Keratinocyte (primary cell): ENCODE results near the gene RAB1B. TPM values are rescaled to one million over a fixed set of nuclear protein-coding genes. Genes with fewer than 3 reads are reported as not detected.

Experiments
- DNase-seq: peaks from one replicate; pipeline ENCODE4 v3.0.0-alpha.2; 2011; ENCODE audit warnings: low read depth, missing footprints, low spot score
- FAIRE-seq: peaks from 2 replicates; lab custom pipeline; 2011; peaks lifted over from hg19 to GRCh38; lab: Jason Lieb, UNC
- H2AFZ ChIP-seq: 2 replicates; pipeline ENCODE4 v1.6.0; 2012; ENCODE audit warnings: low read length, control low read depth, inconsistent platforms; ENCODE audit not compliant: control insufficient read depth
- H3K27ac ChIP-seq: 2 replicates; pipeline ENCODE4 v1.5.1; 2011; ENCODE audit warnings: low read length; ENCODE audit not compliant: control insufficient read depth, insufficient read depth
- H3K27me3 ChIP-seq: 3 replicates; pipeline ENCODE4 v1.6.0; 2011; ENCODE audit warnings: low read length; ENCODE audit not compliant: control insufficient read depth, insufficient read depth; ENCODE audit errors: extremely low read depth
- H3K36me3 ChIP-seq, 2 experiments: 2 replicates in 1 of 2; 3 replicates in 1 of 2; pipeline ENCODE4 v1.5.1; 2011; ENCODE audit warnings: low read length in 2 of 2, mild to moderate bottlenecking in 1 of 2; ENCODE audit not compliant: control insufficient read depth in 2 of 2, insufficient read depth in 2 of 2; ENCODE audit errors: extremely low read depth in 1 of 2
- H3K4me1 ChIP-seq: 3 replicates; pipeline ENCODE4 v1.5.1; 2011; ENCODE audit warnings: low read length; ENCODE audit not compliant: control insufficient read depth, insufficient read depth; ENCODE audit errors: extremely low read depth
- H3K4me2 ChIP-seq: 3 replicates; pipeline ENCODE4 v1.6.0; 2011; ENCODE audit warnings: low read depth, low read length; ENCODE audit not compliant: control insufficient read depth, insufficient read depth; ENCODE audit errors: extremely low read depth
- H3K4me3 ChIP-seq, 3 experiments: fragments of 200-600 bp in 1 of 3; sonication (generic) in 1 of 3; 2 replicates in 2 of 3; 3 replicates in 1 of 3; pipeline ENCODE4 v1.5.1; 2011 to 2016; ENCODE audit warnings: low read length in 3 of 3, mild to moderate bottlenecking in 3 of 3, control low read depth in 2 of 3, inconsistent platforms in 1 of 3, low read depth in 1 of 3, mixed read lengths in 1 of 3, mixed run types in 1 of 3, moderate library complexity in 1 of 3; ENCODE audit not compliant: control insufficient read depth in 2 of 3, insufficient read depth in 2 of 3; ENCODE audit errors: extremely low read depth in 1 of 3
- H3K79me2 ChIP-seq: 2 replicates; pipeline ENCODE4 v1.6.0; 2012; ENCODE audit warnings: low read length; ENCODE audit not compliant: control insufficient read depth, insufficient read depth
- H3K9ac ChIP-seq: 3 replicates; pipeline ENCODE4 v1.6.0; 2011; ENCODE audit warnings: low read length; ENCODE audit not compliant: control insufficient read depth, insufficient read depth; ENCODE audit errors: extremely low read depth
- H3K9me1 ChIP-seq: 3 replicates; pipeline ENCODE4 v1.6.0; 2011; ENCODE audit warnings: low read length; ENCODE audit not compliant: control insufficient read depth, insufficient read depth; ENCODE audit errors: extremely low read depth
- H3K9me3 ChIP-seq: 2 replicates; pipeline ENCODE4 v1.5.1; 2012; ENCODE audit warnings: low read depth, low read length; ENCODE audit not compliant: control insufficient read depth
- H4K20me1 ChIP-seq: 3 replicates; pipeline ENCODE4 v1.6.0; 2011; ENCODE audit warnings: low read length; ENCODE audit not compliant: control insufficient read depth, insufficient read depth; ENCODE audit errors: extremely low read depth
- CTCF ChIP-seq, 3 experiments: IDR thresholded peaks in 1 of 3; conservative IDR thresholded peaks in 1 of 3; optimal IDR thresholded peaks in 1 of 3; 2 replicates in 2 of 3; 3 replicates in 1 of 3; pipeline versions ENCODE3 to v1.5.1; 2011; ENCODE audit warnings: low read length in 3 of 3, mild to moderate bottlenecking in 3 of 3, moderate library complexity in 2 of 3, control low read depth in 1 of 3, inconsistent platforms in 1 of 3; ENCODE audit not compliant: insufficient read depth in 2 of 3; ENCODE audit errors: extremely low read depth in 1 of 3
- EZH2 ChIP-seq: IDR thresholded peaks from one replicate; pipeline ENCODE4 v1.6.1; 2012; ENCODE audit warnings: inconsistent platforms, mild to moderate bottlenecking, low read length, moderate library complexity
- dilution Hi-C: fragments of 300-500 bp; cut with MboI; formaldehyde crosslinking; loops from one replicate; pipeline ENCODE4 v1.7.0; 2020; ENCODE audit warnings: low sequenced_read_pairs; ENCODE audit not compliant: extremely low pct_ligation_motif_present
- polyA plus RNA-seq, 5 experiments: library from polyadenylated mRNA; depleted of rRNA in 3 of 5; stranded (reverse) in 3 of 5; stranded (forward) in 1 of 5; unstranded in 1 of 5; fragments of >200 nt; gene quantifications; 1 replicate in 1 of 5; 2 replicates in 3 of 5; 3 replicates in 1 of 5; pipeline versions ENCODE4 v1.2.1 to v1.2.3, GENCODE V29; 2011 to 2012; ENCODE audit warnings: missing spikeins in 2 of 5, low read depth in 1 of 5, low replicate concordance in 1 of 5

RAB1B gene
- polyA plus RNA-seq, 1 donor (not counting 4 experiments of a cell fraction or from before 2014, with no cell fraction given), result 133 TPM

GRCh38 chr11:66323684-66324083 lies 55.2 kb downstream of the RAB1B start:
- Histone ChIP-seq H3K4me3 (no peak overlapping the region), H3K9me3 (no peaks in the 10 kb centered on the region), H3K27ac (no peak overlapping the region), H3K36me3 (no peaks in the 10 kb centered on the region), H3K9me1 (no peaks in the 10 kb centered on the region), H3K79me2 (no peaks in the 10 kb centered on the region), H2AFZ (no peak overlapping the region), H3K4me2 (no peak overlapping the region), H3K27me3 (no peaks in the 10 kb centered on the region), H3K4me1 (peaks cover 36% of the 10 kb centered on the region), H4K20me1 (no peaks in the 10 kb centered on the region), H3K9ac (no peak overlapping the region)
- no peak for TF ChIP-seq CTCF (optimal IDR thresholded peaks at IDR 0.05 in 1 of 3, IDR thresholded peaks at IDR 0.05 in 1 of 3, conservative IDR thresholded peaks at IDR 0.05 in 1 of 3; ENCODE audit: extremely low read depth in 1 of 3, insufficient read depth in 2 of 3, low read length in 3 of 3)
- no peak for TF ChIP-seq EZH2
- FAIRE-seq (no peak), DNase-seq (no peak)
- dilution Hi-C loops, result no loop called here

GRCh38 chr11:66324664-66325063 lies 56.2 kb downstream of the RAB1B start:
- Histone ChIP-seq H3K9me3 (no peaks in the 10 kb centered on the region), H3K27ac (no peak overlapping the region), H3K4me3 (no peak overlapping the region), H2AFZ (no peak overlapping the region), H3K4me1 (peaks cover 37% of the 10 kb centered on the region), H3K36me3 (no peaks in the 10 kb centered on the region), H4K20me1 (no peaks in the 10 kb centered on the region), H3K9me1 (no peaks in the 10 kb centered on the region), H3K4me2 (no peak overlapping the region), H3K9ac (no peak overlapping the region), H3K79me2 (no peaks in the 10 kb centered on the region), H3K27me3 (no peaks in the 10 kb centered on the region)
- FAIRE-seq, result no peak
- no peak for TF ChIP-seq CTCF (optimal IDR thresholded peaks at IDR 0.05 in 1 of 3, IDR thresholded peaks at IDR 0.05 in 1 of 3, conservative IDR thresholded peaks at IDR 0.05 in 1 of 3; ENCODE audit: extremely low read depth in 1 of 3, insufficient read depth in 2 of 3, low read length in 3 of 3)
- no peak for TF ChIP-seq EZH2
- dilution Hi-C loops, result no loop called here
- DNase-seq, result no peak
